GM13977 (cell line): ENCODE data around the gene FOXO6.

Source experiments
- DNase-seq: peaks from one replicate; pipeline ENCODE4 v3.0.0; 2012; ENCODE audit warnings: low spot score
- in situ Hi-C: fragments of 300-500 bp; cut with MboI; formaldehyde crosslinking; loops from one replicate; pipeline ENCODE4 v1.12.0; 2022; ENCODE audit warnings: low sequenced_read_pairs, low pct_unique_long_range_greater_than_20kb, mixed read lengths, inconsistent platforms; ENCODE audit not compliant: unreplicated experiment
- TF ChIP-seq, protein P1 (sequence below): IDR thresholded peaks from 2 replicates; pipeline ENCODE4 v1.5.1; 2012; ENCODE audit warnings: mild to moderate bottlenecking, control low read depth; ENCODE audit not compliant: insufficient read depth; ENCODE audit errors: extremely low read depth, missing control alignments

The FOXO6 gene

GRCh38 chr1:41430069-41430468, 68.8 kb downstream of the FOXO6 start:
- TF ChIP-seq, protein P1, sequence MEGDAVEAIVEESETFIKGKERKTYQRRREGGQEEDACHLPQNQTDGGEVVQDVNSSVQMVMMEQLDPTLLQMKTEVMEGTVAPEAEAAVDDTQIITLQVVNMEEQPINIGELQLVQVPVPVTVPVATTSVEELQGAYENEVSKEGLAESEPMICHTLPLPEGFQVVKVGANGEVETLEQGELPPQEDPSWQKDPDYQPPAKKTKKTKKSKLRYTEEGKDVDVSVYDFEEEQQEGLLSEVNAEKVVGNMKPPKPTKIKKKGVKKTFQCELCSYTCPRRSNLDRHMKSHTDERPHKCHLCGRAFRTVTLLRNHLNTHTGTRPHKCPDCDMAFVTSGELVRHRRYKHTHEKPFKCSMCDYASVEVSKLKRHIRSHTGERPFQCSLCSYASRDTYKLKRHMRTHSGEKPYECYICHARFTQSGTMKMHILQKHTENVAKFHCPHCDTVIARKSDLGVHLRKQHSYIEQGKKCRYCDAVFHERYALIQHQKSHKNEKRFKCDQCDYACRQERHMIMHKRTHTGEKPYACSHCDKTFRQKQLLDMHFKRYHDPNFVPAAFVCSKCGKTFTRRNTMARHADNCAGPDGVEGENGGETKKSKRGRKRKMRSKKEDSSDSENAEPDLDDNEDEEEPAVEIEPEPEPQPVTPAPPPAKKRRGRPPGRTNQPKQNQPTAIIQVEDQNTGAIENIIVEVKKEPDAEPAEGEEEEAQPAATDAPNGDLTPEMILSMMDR, result no peak
- in situ Hi-C loops, result loop anchor here (10.0 kb wide), 1 partner anchor 165 kb away; no protein-coding TSS in a partner anchor
- DNase-seq, result no peak

- in situ Hi-C loops, result loop anchor here (10.0 kb wide), 1 partner anchor 166 kb away; no protein-coding TSS in a partner anchor
- TF ChIP-seq, protein P1, result no peak
- DNase-seq, result no peak
Measured at GRCh38 chr1:41430582-41430981, 69.3 kb downstream of the FOXO6 start.

DNA sequence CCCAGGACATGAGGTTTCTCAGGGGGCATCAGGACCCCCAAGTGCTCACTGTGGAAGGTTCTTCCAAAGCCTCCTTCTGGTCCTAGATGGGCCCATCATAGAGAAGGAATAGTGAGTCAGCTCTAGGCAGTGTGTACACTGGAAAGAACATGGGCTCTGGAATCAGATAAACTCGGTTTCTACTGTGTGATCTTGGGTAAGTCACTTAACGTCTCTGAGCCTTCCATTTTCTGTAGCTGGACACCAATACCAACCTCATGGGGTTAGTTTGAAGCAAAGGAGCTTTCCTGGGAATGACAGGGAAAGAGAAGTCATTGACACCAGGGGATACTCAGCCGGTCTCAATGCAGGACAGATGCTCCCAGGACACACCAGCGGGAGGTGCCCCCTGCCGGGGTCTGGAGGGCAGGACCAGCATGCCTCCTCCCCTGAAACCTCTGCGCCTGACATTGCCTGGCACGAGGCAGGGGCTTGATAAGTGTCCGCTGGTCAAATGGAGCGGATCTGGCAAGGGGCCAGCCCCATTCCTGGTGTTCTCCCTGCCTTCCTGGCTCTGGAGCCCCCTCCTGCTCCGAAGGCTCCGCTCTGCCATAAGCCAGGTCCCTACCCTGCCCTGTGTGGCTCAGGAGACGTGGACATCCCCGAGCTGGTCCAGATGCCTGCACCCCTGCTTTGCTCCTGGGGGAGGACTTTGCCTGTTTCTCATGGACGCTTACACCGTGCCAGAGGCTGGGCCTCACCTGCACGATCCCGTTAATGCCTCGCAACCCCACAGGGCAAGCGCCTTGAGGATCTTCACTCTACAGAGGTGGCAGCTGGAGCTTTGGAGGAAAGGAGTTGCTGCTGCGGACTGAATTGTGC, 70.5 kb downstream of the FOXO6 start:
- in situ Hi-C loops, result loop anchor here (10.0 kb wide), 1 partner anchor 167 kb away; no protein-coding TSS in a partner anchor
- DNase-seq, result no peak
- TF ChIP-seq, protein P1, result no peak
